Activated CD4-positive, CD25-positive, alpha-beta regulatory T cell (primary cell): ENCODE data around the gene KCNK4.

Source experiments
- DNase-seq, 4 experiments: peaks; one replicate each; lab custom pipeline; 2025; lab: John Stamatoyannopoulos, UW

The KCNK4 gene

GRCh38 chr11:64290352-64291261 lies 495 bp upstream of the KCNK4 start:
- DNase-seq: no peak

DNA sequence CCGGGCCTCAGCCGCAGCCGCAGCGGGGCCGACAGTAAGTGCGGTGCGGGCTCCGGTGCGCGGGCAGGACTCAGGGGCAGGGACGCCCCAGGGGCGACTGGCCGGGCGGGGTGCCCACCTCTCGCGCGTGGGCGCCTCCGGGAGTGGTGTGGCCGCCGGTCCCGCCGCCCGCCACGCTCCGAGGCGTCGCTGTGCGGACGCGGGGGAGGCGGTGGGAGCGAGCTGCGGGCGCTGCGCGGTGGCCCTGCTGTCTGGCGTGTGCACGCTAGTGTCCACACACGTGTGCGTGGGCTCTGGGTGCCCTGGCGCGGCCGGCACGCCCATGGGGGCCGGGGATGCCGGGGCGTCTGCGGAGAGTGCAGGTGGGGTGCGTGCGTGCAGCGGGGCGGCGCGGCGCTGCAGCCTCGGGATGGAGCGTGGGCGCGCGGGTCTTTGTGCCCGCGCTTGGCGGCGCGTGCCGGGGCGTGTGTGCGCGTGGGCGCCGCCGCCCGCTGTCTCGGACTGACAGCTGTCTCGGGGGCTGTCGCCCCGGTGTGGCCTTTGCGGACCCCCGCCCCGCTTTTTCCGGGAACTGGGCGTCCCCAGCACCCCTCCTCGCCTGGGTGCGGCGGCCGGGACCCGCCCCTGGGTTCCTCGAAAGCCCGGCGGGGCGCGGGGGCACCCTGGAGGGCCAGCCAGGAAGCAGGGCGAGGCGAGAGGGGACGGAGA lies 804 bp downstream of the KCNK4 start:
- DNase-seq: no peak

DNA sequence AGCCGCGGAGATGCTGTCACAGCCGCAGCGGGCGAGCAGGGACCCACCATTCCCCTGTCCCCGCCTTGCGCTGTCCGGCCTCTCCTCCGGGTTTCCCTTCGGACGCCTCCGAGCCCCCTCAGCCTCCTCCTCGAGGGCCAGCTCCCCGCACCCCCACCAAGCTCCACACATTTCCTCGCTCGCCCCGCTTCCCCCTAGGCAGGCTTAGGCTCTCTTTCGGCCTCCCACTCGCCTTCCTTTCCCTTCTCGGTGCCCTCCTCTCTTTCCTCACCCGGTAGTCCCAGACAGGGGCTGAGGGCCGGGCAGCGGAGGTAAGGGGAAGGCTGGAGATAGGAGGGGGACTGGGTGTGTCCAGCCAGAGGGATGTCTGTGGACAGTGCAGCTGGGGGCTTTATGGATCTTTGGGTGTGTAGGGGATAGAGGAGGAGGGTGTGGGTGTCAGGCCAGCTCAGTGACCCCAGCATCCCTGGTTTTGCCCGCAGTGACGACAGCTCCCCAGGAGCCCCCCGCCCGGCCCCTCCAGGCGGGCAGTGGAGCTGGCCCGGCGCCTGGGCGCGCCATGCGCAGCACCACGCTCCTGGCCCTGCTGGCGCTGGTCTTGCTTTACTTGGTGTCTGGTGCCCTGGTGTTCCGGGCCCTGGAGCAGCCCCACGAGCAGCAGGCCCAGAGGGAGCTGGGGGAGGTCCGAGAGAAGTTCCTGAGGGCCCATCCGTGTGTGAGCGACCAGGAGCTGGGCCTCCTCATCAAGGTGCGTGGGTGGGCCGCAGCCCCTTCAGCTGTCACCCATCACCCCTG lies 1.6 kb downstream of the KCNK4 start:
- DNase-seq: no peak

GRCh38 chr11:64294774-64295173 lies 3.7 kb downstream of the KCNK4 start:
- no peak for DNase-seq

GRCh38 chr11:64295760-64296159 lies 4.7 kb downstream of the KCNK4 start:
- no peak for DNase-seq

DNA sequence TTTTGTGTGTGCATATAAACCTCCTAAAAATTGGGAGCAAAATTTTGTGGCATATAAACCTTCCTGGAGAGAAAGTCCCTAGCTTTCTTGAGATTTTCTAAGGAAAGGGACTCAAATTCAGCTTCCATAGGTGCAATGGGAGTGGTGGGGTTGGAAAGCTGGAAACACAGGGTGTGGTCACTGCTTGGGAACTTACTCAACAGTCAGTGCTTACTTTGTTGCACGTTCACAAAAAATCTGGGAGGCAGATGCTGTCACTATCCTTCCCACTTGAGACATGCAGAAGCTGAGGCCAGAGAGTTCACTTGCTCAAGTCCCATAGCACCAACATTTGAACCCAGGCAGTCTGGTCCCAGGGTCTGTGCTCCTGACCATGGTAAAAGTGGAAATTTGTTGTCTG lies 5.1 kb downstream of the KCNK4 start:
- no peak for DNase-seq

- DNase-seq: no peak
Observed at GRCh38 chr11:64296830-64297698, 6.0 kb downstream of the KCNK4 start.

GRCh38 chr11:64297699-64298358 lies 6.7 kb downstream of the KCNK4 start:
- no peak for DNase-seq

DNA sequence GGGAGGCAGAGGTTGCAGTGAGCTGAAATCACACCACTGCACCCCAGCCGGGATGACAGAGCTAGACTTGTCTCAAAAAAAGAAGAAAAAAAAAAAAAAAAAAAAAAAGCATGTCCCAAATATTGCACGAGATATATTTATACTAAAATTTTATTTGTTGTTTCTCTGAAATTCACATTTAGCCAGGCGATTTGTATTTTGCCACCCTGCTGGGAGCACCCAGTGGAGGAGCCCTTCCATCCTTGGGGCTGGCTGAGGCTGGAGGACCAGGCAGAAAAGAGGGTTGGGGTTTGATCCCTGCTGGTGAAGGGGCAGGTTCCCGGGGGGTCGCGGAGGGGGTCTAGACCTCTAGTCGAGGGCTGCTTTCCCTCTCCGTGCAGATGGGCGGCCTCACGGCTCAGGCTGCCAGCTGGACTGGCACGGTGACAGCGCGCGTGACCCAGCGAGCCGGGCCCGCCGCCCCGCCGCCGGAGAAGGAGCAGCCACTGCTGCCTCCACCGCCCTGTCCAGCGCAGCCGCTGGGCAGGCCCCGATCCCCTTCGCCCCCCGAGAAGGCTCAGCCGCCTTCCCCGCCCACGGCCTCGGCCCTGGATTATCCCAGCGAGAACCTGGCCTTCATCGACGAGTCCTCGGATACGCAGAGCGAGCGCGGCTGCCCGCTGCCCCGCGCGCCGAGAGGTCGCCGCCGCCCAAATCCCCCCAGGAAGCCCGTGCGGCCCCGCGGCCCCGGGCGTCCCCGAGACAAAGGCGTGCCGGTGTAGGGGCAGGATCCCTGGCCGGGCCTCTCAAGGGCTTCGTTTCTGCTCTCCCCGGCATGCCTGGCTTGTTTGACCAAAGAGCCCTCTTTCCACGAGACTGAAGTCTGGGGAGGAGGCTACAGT lies 8.1 kb downstream of the KCNK4 start:
- DNase-seq: no peak

DNA sequence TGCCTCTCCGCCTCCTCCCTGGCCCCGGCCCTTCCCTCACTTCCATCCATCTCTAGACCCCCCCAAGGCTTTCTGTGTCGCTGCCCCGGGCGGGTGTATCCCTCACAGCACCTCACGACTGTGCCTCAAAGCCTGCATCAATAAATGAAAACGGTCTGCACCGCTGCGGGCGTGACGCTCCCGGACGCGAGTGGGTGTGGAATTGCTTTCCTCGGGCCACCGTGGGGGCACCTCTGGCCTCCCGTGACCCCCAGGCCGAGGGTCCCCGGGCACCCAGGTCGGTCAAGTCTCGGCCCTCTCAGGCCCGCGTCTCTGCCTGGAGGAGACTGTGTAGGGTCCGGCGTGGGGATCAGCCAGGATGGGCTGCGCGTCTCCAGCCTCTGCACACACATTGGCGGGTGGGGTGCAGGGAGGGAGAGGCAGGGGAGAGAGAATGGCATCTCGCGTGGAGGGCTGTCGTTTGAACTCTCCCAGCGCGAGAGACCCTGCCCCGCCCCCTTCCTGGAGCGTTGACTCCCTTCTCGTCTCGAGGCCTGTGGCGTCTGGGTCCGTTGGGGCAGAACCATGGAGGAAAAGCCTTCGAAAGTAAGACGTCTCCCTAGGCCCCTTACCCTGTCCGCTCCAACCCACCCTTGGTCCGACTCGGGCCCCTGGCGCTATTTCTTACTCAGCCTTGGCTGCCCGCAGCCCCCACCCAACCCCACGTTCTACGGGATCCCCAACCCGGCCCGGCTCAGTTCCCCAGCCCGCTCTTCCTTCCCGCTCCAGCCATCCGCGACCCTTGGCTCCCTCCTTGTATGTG lies 8.9 kb downstream of the KCNK4 start, which contains the start of gene CATSPERZ:
Gene CATSPERZ, plus strand, starts transcription at position 512 of the 802 bp plus-strand sequence. Its CDS starts 53 bp downstream, at position 565.
- no peak for DNase-seq

DNA sequence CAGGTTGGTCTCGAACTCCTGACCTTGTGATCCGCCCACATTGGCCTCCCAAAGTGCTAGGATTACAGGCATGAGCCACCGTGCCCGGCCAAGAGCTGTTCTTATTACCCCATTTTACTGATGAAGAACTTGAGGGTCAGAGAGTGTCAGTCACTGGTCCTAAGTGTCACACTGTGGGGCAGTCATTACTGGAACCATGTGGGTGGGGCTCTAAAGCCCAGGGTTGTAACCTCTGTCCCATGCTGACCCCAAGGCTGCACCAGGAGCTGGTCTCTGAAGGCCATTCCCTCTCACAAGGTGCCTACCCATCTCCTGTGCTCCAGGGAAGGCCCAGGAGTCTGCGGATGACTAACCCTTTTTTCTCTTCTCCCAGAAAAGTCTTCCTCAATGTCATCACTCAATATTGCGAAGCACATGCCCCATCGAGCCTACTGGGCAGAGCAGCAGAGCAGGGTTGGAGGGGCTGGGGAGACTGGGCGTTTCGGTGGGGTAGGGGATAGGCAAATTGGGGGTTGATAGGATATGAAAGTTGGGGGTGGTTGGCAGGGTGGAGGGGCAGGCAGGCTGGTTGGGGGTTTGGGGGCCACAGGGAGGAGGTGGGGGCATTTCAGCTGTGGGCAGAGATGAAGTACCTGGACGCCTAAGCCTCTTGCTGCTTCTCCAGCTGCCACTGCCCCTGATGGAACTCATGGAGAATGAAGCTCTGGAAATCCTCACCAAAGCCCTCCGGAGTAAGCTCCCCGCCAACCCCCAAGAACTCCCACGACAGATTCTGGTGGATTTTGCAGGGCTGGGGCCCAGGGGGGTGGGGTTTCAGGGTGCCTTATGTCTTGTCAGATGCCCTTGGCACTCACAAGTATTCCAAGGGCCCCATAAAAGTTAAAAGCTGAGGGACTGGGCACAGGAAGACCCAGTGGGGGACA lies 12.3 kb downstream of the KCNK4 start:
- no peak for DNase-seq

- no peak for DNase-seq
Observed at GRCh38 chr11:64304032-64304315, 12.9 kb downstream of the KCNK4 start.

- DNase-seq: peak; percentile 84 to 93 (median 88)
Observed at GRCh38 chr11:64304316-64305072, 13.4 kb downstream of the KCNK4 start.

DNA sequence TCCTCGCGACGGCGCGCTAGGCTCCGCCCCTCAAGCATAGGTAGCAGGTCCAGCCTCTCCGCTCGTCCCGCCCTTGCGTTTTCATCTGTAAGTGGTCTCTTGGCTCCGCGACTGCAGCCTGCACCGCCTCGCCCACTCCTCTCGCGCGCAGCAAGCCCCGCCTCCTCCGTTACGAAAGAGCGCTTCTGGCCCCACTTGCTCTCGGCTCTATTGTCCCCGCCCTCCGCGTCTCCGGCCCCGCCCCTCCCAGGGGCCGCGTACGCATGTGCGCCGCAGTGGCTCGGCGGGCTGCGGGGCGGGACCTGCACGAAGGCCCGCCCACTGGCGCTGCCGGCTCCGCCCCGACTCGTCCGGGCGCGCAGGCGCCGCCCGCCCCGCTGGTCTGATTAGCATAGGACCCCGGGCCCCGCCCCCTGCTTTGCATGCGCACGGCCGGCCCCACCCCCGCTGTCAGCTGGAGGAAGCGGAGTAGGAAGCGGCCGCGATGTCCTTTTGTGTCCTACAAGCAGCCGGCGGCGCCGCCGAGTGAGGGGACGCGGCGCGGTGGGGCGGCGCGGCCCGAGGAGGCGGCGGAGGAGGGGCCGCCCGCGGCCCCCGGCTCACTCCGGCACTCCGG lies 14.1 kb downstream of the KCNK4 start, which contains the start of gene ESRRA:
Gene ESRRA, plus strand, starts transcription at position 450 of the 616 bp plus-strand sequence. CDS start 1,656 bp downstream, outside the sequence.
- DNase-seq: peak; percentile 99

DNA sequence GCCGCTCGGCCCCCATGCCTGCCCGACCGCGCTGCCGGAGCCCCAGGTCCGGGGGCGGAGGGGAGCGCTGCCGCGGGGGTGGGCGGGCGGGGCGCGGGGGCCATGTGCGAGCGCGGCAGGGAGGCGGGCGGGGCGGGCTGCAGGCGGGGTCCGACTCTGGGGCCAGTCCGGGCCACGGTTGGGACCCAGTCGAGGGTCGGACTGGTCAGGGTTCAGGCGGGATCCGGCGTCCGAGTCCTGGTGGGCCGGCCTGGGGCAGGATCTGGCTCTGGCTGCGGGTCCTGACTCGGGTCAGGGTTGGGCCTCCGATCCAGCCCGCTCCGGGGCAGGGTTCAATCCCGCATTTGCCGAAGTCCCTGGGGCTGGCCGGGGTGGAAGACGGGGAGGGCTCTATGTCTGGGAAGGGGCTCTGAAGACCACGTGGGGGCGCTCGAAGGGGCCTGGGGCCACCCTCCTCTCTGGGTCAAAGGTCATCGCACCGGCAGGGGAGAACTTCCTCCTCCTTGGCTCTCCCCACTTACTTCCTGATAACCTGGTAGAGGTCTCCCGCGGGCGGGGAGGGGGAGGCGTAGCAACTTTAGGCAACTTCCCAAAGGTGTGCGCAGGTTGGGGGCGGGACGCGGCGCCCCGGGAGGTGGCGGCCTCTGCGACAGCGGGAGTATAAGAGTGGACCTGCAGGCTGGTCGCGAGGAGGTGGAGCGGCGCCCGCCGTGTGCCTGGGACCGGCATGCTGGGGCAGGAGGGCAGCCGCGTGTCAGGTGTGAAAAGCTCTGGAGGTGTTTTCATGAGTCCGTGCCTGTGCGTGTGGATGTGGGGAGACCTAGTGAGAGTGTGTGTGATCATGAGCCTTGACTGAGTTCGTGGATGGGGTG lies 14.8 kb downstream of the KCNK4 start:
- DNase-seq: peak in 3 of 4 experiments; percentile 42 to 56 (median 48)

DNA sequence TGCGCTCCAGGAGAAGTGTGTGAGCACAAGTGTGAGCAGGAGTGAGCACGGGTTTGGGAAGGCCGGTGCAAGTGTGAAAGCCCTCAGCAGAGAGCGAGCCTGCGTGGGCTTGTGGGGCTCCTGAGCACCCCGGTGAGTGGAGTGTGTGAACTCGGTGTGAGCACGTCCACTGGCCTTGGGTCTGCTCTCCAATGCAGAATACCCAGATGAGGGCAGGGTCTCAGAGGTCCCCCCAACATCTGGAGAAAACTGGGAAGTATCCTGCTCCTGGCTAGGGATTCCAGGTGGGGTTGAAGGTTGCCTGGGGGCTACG lies 15.4 kb downstream of the KCNK4 start:
- no peak for DNase-seq
